Adipose tissue (tissue), 3 donors: ENCODE measurements around the gene IL18BP. TPM values are rescaled to one million over a fixed set of nuclear protein-coding genes. Genes with fewer than 3 reads are reported as not detected.

Experiments
- H3K27ac ChIP-seq: one replicate; pipeline ENCODE4 v1.5.1; 2013; ENCODE audit warnings: low read depth, low read length
- WGBS, 3 donors: extraction: QIAGEN DNeasy Blood & Tissue Kit; methylation state at CpG; one replicate each; pipeline ENCODE4 v1.1.7; 2013; 5-methylcytosine and 5-hydroxymethylcytosine counted together
- polyA plus RNA-seq, 3 donors: library from polyadenylated mRNA; stranded (reverse); fragments of 200-250 nt; gene quantifications; one replicate each; pipeline ENCODE4 v1.2.3, GENCODE V29; 2013
- donor health status: healthy with polysubstance abuse.
- donor health status: Bipolar disorder and iron deficiency.
- donor health status: healthy.

The IL18BP gene
- polyA plus RNA-seq, result 10 to 100 TPM in 1 of 3 donors, 1 to 10 TPM in 2; 3.0 to 14.1 (median 4.7) TPM

GRCh38 chr11:71998649-71999310 is at the start of gene IL18BP:
IL18BP (plus strand) TSS chr11:71998909; CDS start chr11:71999985, 1,076 bp downstream.
- 56 to 83% (median 59%) methylated on average over 11 of the region's 11 CpGs for WGBS, 3 donors
- H3K27ac ChIP-seq, result peak within 1 kb of the TSS; percentile 68

- no peak overlapping the region for H3K27ac ChIP-seq
- 69 to 77% (median 76%) methylated on average over 6 of the region's 6 CpGs for WGBS, 3 donors
Measured at GRCh38 chr11:71949034-71949433, 49.7 kb upstream of the IL18BP start.

- WGBS, 3 donors, result 77 to 87% (median 85%) methylated on average over 4 of the region's 4 CpGs
- no peak overlapping the region for H3K27ac ChIP-seq
Measured at GRCh38 chr11:71951741-71952310, 46.9 kb upstream of the IL18BP start.

- 31 to 64% (median 62%) methylated on average over 3 of the region's 3 CpGs for WGBS, 3 donors
- H3K27ac ChIP-seq, result no peak overlapping the region
Measured at GRCh38 chr11:71955898-71956456, 42.7 kb upstream of the IL18BP start.

- no peak overlapping the region for H3K27ac ChIP-seq
- WGBS, 3 donors, result 34 to 63% (median 36%) methylated on average over 2 of the region's 2 CpGs
Measured at GRCh38 chr11:71962428-71963038, 36.2 kb upstream of the IL18BP start.

- WGBS, 3 donors, result 89 to 93% (median 92%) methylated on average over 8 of the region's 8 CpGs
- H3K27ac ChIP-seq, result no peak overlapping the region
Measured at GRCh38 chr11:71963468-71963867, 35.2 kb upstream of the IL18BP start.

- WGBS, 3 donors, result 89 to 94% (median 93%) methylated on average over 4 of the region's 4 CpGs
- H3K27ac ChIP-seq, result no peak overlapping the region
Measured at GRCh38 chr11:71964641-71965040, 34.1 kb upstream of the IL18BP start.

- 93 to 100% (median 97%) methylated on average over 2 of the region's 2 CpGs for WGBS, 3 donors
- H3K27ac ChIP-seq, result no peak overlapping the region
Measured at GRCh38 chr11:71971680-71972079, 27.0 kb upstream of the IL18BP start.

GRCh38 chr11:71976551-71976950 is 22.2 kb upstream of the IL18BP start:
- H3K27ac ChIP-seq, result no peak overlapping the region
- WGBS, 3 donors, result 82 to 90% (median 89%) methylated on average over 5 of the region's 5 CpGs

GRCh38 chr11:71977090-71977489 is 21.6 kb upstream of the IL18BP start:
- 56 to 81% (median 75%) methylated on average over 1 of the region's 1 CpG for WGBS, 3 donors
- no peak overlapping the region for H3K27ac ChIP-seq

- H3K27ac ChIP-seq, result no peak overlapping the region
- WGBS, 3 donors, result 46 to 53% (median 48%) methylated on average over 7 of the region's 7 CpGs
Measured at GRCh38 chr11:71977743-71978418, 20.8 kb upstream of the IL18BP start.

- H3K27ac ChIP-seq, result no peak overlapping the region
- 94 to 97% (median 94%) methylated on average over 4 of the region's 4 CpGs for WGBS, 3 donors
Measured at GRCh38 chr11:71979094-71979493, 19.6 kb upstream of the IL18BP start.

- WGBS, 3 donors, result 87 to 94% (median 94%) methylated on average over 3 of the region's 3 CpGs
Measured at GRCh38 chr11:71979602-71980001, 19.1 kb upstream of the IL18BP start.

GRCh38 chr11:71986131-71986530 is 12.6 kb upstream of the IL18BP start:
- 77 to 89% (median 79%) methylated on average over 2 of the region's 2 CpGs for WGBS, 3 donors
- H3K27ac ChIP-seq, result no peak overlapping the region

More at GRCh38 chr11:71979602-71980001, 19.1 kb upstream of the IL18BP start:
- no peak overlapping the region for H3K27ac ChIP-seq

- no peak overlapping the region for H3K27ac ChIP-seq
- 44 to 47% (median 46%) methylated on average over 2 of the region's 2 CpGs for WGBS, 3 donors
Measured at GRCh38 chr11:71987521-71987920, 11.2 kb upstream of the IL18BP start.

GRCh38 chr11:71988050-71988449 is 10.7 kb upstream of the IL18BP start:
- no peak overlapping the region for H3K27ac ChIP-seq
- WGBS, 3 donors, result 59 to 76% (median 61%) methylated on average over 3 of the region's 3 CpGs

- no peak overlapping the region for H3K27ac ChIP-seq
- WGBS, 3 donors, result 58 to 63% (median 63%) methylated on average over 3 of the region's 3 CpGs
Measured at GRCh38 chr11:71990701-71991100, 8.0 kb upstream of the IL18BP start.

- H3K27ac ChIP-seq, result no peak overlapping the region
- WGBS, 3 donors, result 72 to 90% (median 80%) methylated on average over 3 of the region's 3 CpGs
Measured at GRCh38 chr11:71991494-71991893, 7.2 kb upstream of the IL18BP start.
